Spleen (tissue), 11 donors: ENCODE measurements around the gene SEC14L2. TPM values are rescaled to one million over a fixed set of nuclear protein-coding genes. Genes with fewer than 3 reads are reported as not detected.

Experiments
- DNase-seq: peaks from one replicate; pipeline ENCODE4 v3.0.0-alpha.2; 2020
- H3K27ac ChIP-seq, 8 donors: fragments of 200-600 bp; sonication (generic) in 7 of 8; 1 replicate in 4 of 8; 2 replicates in 4 of 8; pipeline versions ENCODE4 v1.5.0 to v1.8.0; 2016 to 2021; ENCODE audit warnings: inconsistent platforms in 4 of 8, mild to moderate bottlenecking in 4 of 8, moderate library complexity in 1 of 8
- H3K27me3 ChIP-seq, 7 donors: fragments of 200-600 bp; sonication (generic) in 6 of 7; replicated peaks in 1 of 7; 1 replicate in 4 of 7; 2 replicates in 3 of 7; pipeline versions ENCODE4 v1.5.0 to v1.8.0; 2016 to 2021; ENCODE audit warnings: inconsistent platforms in 3 of 7, mild to moderate bottlenecking in 1 of 7
- H3K36me3 ChIP-seq, 6 donors: fragments of 200-600 bp; sonication (generic) in 5 of 6; 1 replicate in 4 of 6; 2 replicates in 2 of 6; pipeline versions ENCODE4 v1.5.0 to v1.8.0; 2016 to 2021; ENCODE audit warnings: inconsistent platforms in 2 of 6
- H3K4me1 ChIP-seq, 6 donors: fragments of 200-600 bp; sonication (generic) in 5 of 6; 1 replicate in 3 of 6; 2 replicates in 3 of 6; pipeline versions ENCODE4 v1.5.0 to v1.8.0; 2016 to 2021; ENCODE audit warnings: inconsistent platforms in 3 of 6
- H3K4me3 ChIP-seq, 8 donors: fragments of 200-600 bp; sonication (generic) in 7 of 8; 1 replicate in 4 of 8; 2 replicates in 4 of 8; pipeline versions ENCODE4 v1.5.0 to v1.8.0; 2016 to 2021; ENCODE audit warnings: inconsistent platforms in 4 of 8, mild to moderate bottlenecking in 4 of 8, moderate library complexity in 2 of 8
- H3K9me3 ChIP-seq, 8 donors: fragments of 200-600 bp; sonication (generic) in 7 of 8; 1 replicate in 4 of 8; 2 replicates in 4 of 8; pipeline versions ENCODE4 v1.5.0 to v1.8.0; 2016 to 2021; ENCODE audit warnings: inconsistent platforms in 4 of 8
- CTCF ChIP-seq, 11 experiments: fragments of 200-600 bp in 7 of 11; fragments of 450-650 bp in 4 of 11; sonication (generic) in 4 of 11; IDR thresholded peaks in 8 of 11; conservative IDR thresholded peaks in 3 of 11; 1 replicate in 7 of 11; 2 replicates in 4 of 11; pipeline versions ENCODE4 v1.4.0 to v1.8.0; 2016 to 2021; ENCODE audit warnings: antibody characterized with exemption in 11 of 11, inconsistent platforms in 4 of 11, mild to moderate bottlenecking in 1 of 11
- POLR2A ChIP-seq, 3 donors: fragments of 450-650 bp; IDR thresholded peaks; one replicate each; pipeline ENCODE4 v1.5.1; 2017; ENCODE audit warnings: antibody characterized with exemption in 3 of 3, mild to moderate bottlenecking in 1 of 3
- POLR2AphosphoS5 ChIP-seq, 3 donors: sonication (generic); formaldehyde crosslinking; IDR thresholded peaks; one replicate each; pipeline ENCODE4 v1.5.1; 2017; ENCODE audit warnings: antibody characterized with exemption in 3 of 3
- WGBS, 5 donors: extraction: QIAGEN DNeasy Blood & Tissue Kit in 3 of 5; methylation state at CpG; one replicate each; pipeline versions ENCODE4 v1.1.5 to v1.1.7; 2013 to 2018; 5-methylcytosine and 5-hydroxymethylcytosine counted together
- intact Hi-C: fragments of 100-400 bp; cut with DNase I; formaldehyde crosslinking; loops from one replicate; pipeline ENCODE4 v1.15.0; 2023; ENCODE audit warnings: low total_unique reads
- polyA plus RNA-seq, 3 donors: library from polyadenylated mRNA; stranded (reverse); fragments of 200-250 nt; gene quantifications; one replicate each; pipeline ENCODE4 v1.2.1, GENCODE V29; 2013
- total RNA-seq, 7 donors: library from RNA; depleted of rRNA in 3 of 7; stranded (reverse); fragments of >200 nt in 3 of 7; fragmentation: NEBNext Ultra II Directional in 4 of 7; extraction: Animal tissue kit (Norgen Biotek cat#: 25700) in 4 of 7; gene quantifications; one replicate each; pipeline versions ENCODE4 v1.1.0 to v1.2.1, GENCODE V29; 2016 to 2021
- donor health status: healthy with polysubstance abuse.
- donor health status: DM: no; HTN: no; CAD: no; lungs with moderate emphysema.
- donor health status: DM: no; HTN: no; CAD: no.
- donor health status: Bipolar disorder and iron deficiency.
- donor health status: healthy.
- donor health status: DM: no; HTN: no; CAD: no.
- donor health status: DM: yes; HTN: yes; CAD: no.

Gene SEC14L2
- total and polyA plus RNA-seq, 10 donors, result 0.52 to 6.1 (median 1.7) TPM

- peaks cover 0 to 19% (median 14%) of the 10 kb centered on the region in 8 donors for H3K9me3 ChIP-seq
- no peak overlapping the region for H3K27ac ChIP-seq
- 80 to 100% (median 92%) methylated on average over 2 to 3 of the region's 3 CpGs for WGBS, 5 donors
- DNase-seq, result no peak
- peaks cover 0 to 10% (median 0%) of the 10 kb centered on the region in 6 donors for H3K4me1 ChIP-seq
- H3K4me3 ChIP-seq, result no peak overlapping the region
- H3K27me3 ChIP-seq, result peaks cover 0 to 4% (median 0%) of the 10 kb centered on the region in 7 donors
- intact Hi-C loops, result no loop called here
- H3K36me3 ChIP-seq, result peaks cover 0 to 19% (median 8%) of the 10 kb centered on the region in 6 donors
- no peak for TF ChIP-seq POLR2A (IDR thresholded peaks at IDR 0.05)
- no peak for TF ChIP-seq CTCF (IDR thresholded peaks at IDR 0.05 in 8 of 11, conservative IDR thresholded peaks at IDR 0.05 in 3 of 11)
- no peak for TF ChIP-seq POLR2AphosphoS5 (IDR thresholded peaks at IDR 0.05)
Measured at GRCh38 chr22:30433227-30433626, 36.4 kb downstream of the SEC14L2 start.

- WGBS, 5 donors, result 91 to 100% (median 97%) methylated on average over 1 of the region's 1 CpG; no CpG with 5 or more reads in 1 of the 5 donors
- TF ChIP-seq CTCF (IDR thresholded peaks at IDR 0.05 in 8 of 11, conservative IDR thresholded peaks at IDR 0.05 in 3 of 11) (no peak), POLR2A (IDR thresholded peaks at IDR 0.05) (no peak), POLR2AphosphoS5 (IDR thresholded peaks at IDR 0.05) (no peak)
- Histone ChIP-seq H3K36me3 (peaks cover 0 to 13% (median 4%) of the 10 kb centered on the region in 6 donors), H3K27me3 (peaks cover 0 to 9% (median 0%) of the 10 kb centered on the region in 7 donors), H3K4me3 (no peak overlapping the region), H3K27ac (no peak overlapping the region), H3K9me3 (peaks cover 0 to 19% (median 14%) of the 10 kb centered on the region in 8 donors), H3K4me1 (peaks cover 0 to 10% (median 0%) of the 10 kb centered on the region in 6 donors)
- intact Hi-C loops, result no loop called here
- DNase-seq, result no peak
Measured at GRCh38 chr22:30433773-30434172, 37.0 kb downstream of the SEC14L2 start.

- no peak for DNase-seq
- H3K27ac ChIP-seq, result peak overlapping the region; percentile 76 to 93 (median 82)
- WGBS, 5 donors, result 57 to 100% (median 74%) methylated on average over 1 of the region's 1 CpG; no CpG with 5 or more reads in 1 of the 5 donors
Measured at GRCh38 chr22:30434843-30435242, 38.0 kb downstream of the SEC14L2 start.

More at GRCh38 chr22:30434843-30435242, 38.0 kb downstream of the SEC14L2 start:
- Histone ChIP-seq H3K9me3 (peaks cover 0 to 19% (median 14%) of the 10 kb centered on the region in 8 donors), H3K4me1 (peaks cover 0 to 10% (median 0%) of the 10 kb centered on the region in 6 donors), H3K36me3 (peaks cover 0 to 3% (median 0%) of the 10 kb centered on the region in 6 donors), H3K27me3 (peaks cover 0 to 20% (median 0%) of the 10 kb centered on the region in 7 donors), H3K4me3 (peak overlapping the region in 1 of 8 donors; percentile 50)
- TF ChIP-seq POLR2A (IDR thresholded peaks at IDR 0.05) (no peak), POLR2AphosphoS5 (IDR thresholded peaks at IDR 0.05) (no peak), CTCF (IDR thresholded peaks at IDR 0.05 in 8 of 11, conservative IDR thresholded peaks at IDR 0.05 in 3 of 11) (no peak)
- intact Hi-C loops, result no loop called here
